HEK293 (cell line): Measurements from ENCODE around the gene ADAMTSL5.

Experiments
- CTCF ChIP-seq: fragments of 450-650 bp; formaldehyde crosslinking; IDR thresholded peaks from 2 replicates; pipeline ENCODE4 v1.5.1; 2016; ENCODE audit warnings: missing biosample characterization, missing genetic modification characterization
- ZBTB1 ChIP-seq: fragments of 450-650 bp; formaldehyde crosslinking; IDR thresholded peaks from 2 replicates; pipeline ENCODE4 v1.5.1; 2016; ENCODE audit warnings: missing biosample characterization, missing genetic modification characterization
- ZBTB10 ChIP-seq: fragments of 450-650 bp; formaldehyde crosslinking; IDR thresholded peaks from 2 replicates; pipeline ENCODE4 v1.5.1; 2016; ENCODE audit warnings: missing biosample characterization, missing genetic modification characterization
- ZNF2 ChIP-seq: fragments of 450-650 bp; formaldehyde crosslinking; IDR thresholded peaks from 2 replicates; pipeline ENCODE4 v1.5.1; 2016; ENCODE audit warnings: missing biosample characterization, missing genetic modification characterization
- ZNF274 ChIP-seq, 2 experiments: fragments of 200-500 bp in 1 of 2; fragments of 450-650 bp in 1 of 2; sonication (Bioruptor generic) in 1 of 2; formaldehyde crosslinking in 1 of 2; IDR thresholded peaks; 2 replicates each; pipeline versions ENCODE4 v1.5.1 to v1.6.1; 2014 to 2016; ENCODE audit warnings: borderline replicate concordance in 1 of 2, inconsistent platforms in 1 of 2, low read length in 1 of 2, missing biosample characterization in 1 of 2, missing genetic modification characterization in 1 of 2
- ZNF792 ChIP-seq: fragments of 450-650 bp; formaldehyde crosslinking; IDR thresholded peaks from 2 replicates; pipeline ENCODE4 v1.5.1; 2016; ENCODE audit warnings: missing biosample characterization, missing genetic modification characterization
- TF ChIP-seq, protein P1 (sequence below): fragments of 450-650 bp; formaldehyde crosslinking; IDR thresholded peaks from 2 replicates; pipeline ENCODE4 v1.5.1; 2016; ENCODE audit warnings: missing biosample characterization, missing genetic modification characterization
- TF ChIP-seq, protein P2 (sequence below): fragments of 450-650 bp; formaldehyde crosslinking; IDR thresholded peaks from 2 replicates; pipeline ENCODE4 v1.5.1; 2016; ENCODE audit warnings: missing biosample characterization, missing genetic modification characterization

- TF ChIP-seq CTCF (tag by site-specific recombination) = no peak
- TF ChIP-seq ZBTB1 (tag by site-specific recombination) = no peak
- TF ChIP-seq ZNF274 (IDR thresholded peaks at IDR 0.05; ENCODE audit: low read length) = no peak
- no peak for TF ChIP-seq ZNF274 (tag by site-specific recombination; IDR thresholded peaks at IDR 0.05; ENCODE audit: borderline replicate concordance)
- TF ChIP-seq ZBTB10 = no peak
- TF ChIP-seq ZNF792 = no peak
- TF ChIP-seq, protein P1, sequence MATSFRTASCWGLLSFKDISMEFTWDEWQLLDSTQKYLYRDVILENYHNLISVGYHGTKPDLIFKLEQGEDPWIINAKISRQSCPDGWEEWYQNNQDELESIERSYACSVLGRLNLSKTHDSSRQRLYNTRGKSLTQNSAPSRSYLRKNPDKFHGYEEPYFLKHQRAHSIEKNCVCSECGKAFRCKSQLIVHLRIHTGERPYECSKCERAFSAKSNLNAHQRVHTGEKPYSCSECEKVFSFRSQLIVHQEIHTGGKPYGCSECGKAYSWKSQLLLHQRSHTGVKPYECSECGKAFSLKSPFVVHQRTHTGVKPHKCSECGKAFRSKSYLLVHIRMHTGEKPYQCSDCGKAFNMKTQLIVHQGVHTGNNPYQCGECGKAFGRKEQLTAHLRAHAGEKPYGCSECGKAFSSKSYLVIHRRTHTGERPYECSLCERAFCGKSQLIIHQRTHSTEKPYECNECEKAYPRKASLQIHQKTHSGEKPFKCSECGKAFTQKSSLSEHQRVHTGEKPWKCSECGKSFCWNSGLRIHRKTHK (tag by site-specific recombination) = no peak
- TF ChIP-seq ZNF2 = no peak
- TF ChIP-seq, protein P2, sequence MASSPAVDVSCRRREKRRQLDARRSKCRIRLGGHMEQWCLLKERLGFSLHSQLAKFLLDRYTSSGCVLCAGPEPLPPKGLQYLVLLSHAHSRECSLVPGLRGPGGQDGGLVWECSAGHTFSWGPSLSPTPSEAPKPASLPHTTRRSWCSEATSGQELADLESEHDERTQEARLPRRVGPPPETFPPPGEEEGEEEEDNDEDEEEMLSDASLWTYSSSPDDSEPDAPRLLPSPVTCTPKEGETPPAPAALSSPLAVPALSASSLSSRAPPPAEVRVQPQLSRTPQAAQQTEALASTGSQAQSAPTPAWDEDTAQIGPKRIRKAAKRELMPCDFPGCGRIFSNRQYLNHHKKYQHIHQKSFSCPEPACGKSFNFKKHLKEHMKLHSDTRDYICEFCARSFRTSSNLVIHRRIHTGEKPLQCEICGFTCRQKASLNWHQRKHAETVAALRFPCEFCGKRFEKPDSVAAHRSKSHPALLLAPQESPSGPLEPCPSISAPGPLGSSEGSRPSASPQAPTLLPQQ (tag by site-specific recombination) = no peak
Measured at GRCh38 chr19:1553415-1553814, 40.6 kb upstream of the ADAMTSL5 start.
